ENCODE results near the gene CD6.

DNA sequence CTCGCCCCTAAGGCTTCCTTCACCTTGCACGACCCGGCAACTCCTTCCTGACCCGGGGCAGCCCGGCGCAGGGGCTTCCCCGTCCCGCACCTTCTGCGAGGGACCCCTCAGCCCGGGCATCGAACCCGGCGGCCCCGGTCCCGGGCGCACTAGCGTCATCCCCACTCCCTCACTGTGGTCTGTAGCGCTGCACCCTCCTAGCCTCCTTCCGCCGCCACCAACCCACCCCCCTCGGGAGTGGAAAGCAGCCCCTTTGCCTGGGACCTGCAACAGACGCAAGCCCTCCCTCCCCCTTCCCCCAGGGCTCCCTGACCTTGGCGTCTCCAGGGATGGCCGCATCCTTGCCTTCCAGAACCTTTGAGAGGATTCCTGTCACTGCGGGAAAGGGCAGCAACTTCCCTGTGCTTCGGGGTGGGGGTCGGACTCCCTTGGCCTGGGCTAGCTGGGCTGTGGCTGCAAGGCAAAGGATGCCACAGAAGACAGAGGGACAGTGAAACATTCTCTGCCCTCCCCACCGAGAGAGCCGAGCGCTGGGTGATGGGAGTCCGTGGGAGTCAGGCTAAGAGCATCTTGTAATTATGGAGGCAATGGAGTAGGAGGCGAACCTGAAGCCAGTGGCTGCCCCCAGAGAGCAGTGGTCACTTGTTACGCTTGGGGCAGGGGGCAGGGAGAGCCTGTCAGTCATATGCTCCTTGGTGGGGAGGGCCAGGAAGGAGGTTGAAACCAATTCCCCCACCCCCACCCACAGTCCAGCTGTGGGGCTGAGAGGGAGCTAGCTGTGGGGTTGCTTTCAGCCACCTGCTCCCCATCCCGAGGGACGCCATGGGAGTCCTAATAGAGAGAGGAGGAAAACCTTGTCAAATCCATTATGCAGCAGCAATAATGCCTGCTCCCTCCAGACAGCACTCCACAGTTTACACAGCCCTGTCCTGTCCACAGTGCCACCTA, 46.3 kb upstream of the CD6 start:
- TF ChIP-seq, protein P1, sequence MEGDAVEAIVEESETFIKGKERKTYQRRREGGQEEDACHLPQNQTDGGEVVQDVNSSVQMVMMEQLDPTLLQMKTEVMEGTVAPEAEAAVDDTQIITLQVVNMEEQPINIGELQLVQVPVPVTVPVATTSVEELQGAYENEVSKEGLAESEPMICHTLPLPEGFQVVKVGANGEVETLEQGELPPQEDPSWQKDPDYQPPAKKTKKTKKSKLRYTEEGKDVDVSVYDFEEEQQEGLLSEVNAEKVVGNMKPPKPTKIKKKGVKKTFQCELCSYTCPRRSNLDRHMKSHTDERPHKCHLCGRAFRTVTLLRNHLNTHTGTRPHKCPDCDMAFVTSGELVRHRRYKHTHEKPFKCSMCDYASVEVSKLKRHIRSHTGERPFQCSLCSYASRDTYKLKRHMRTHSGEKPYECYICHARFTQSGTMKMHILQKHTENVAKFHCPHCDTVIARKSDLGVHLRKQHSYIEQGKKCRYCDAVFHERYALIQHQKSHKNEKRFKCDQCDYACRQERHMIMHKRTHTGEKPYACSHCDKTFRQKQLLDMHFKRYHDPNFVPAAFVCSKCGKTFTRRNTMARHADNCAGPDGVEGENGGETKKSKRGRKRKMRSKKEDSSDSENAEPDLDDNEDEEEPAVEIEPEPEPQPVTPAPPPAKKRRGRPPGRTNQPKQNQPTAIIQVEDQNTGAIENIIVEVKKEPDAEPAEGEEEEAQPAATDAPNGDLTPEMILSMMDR (IDR thresholded peaks at IDR 0.05; ENCODE audit: insufficient read depth, low read depth, low read length), result no peak
- TF ChIP-seq EZH2 (IDR thresholded peaks at IDR 0.05; ENCODE audit: insufficient read depth, low read length), result no peak
